GM23338 (cell line): ENCODE results near the gene DCANP1. TPM values are rescaled to one million over a fixed set of nuclear protein-coding genes. Genes with fewer than 3 reads are reported as not detected.

Experiments
- ATAC-seq: fragments of 200-7000 bp; cut with Tn5 transposase; 3 replicates; pipeline ENCODE4 v1.9.1; 2020
- DNase-seq: peaks from one replicate; pipeline ENCODE4 v3.0.0-alpha.2; 2015; ENCODE audit warnings: low spot score
- H2AFZ ChIP-seq: fragments of 200-600 bp; sonication (generic); 2 replicates; pipeline ENCODE4 v1.8.0; 2016; ENCODE audit warnings: antibody characterized with exemption, mild to moderate bottlenecking, moderate library complexity
- H3F3A ChIP-seq: fragments of 200-600 bp; sonication (generic); replicated peaks from 2 replicates; pipeline ENCODE4 v1.8.0; 2017; ENCODE audit warnings: antibody characterized with exemption, mixed run types, low read depth
- H3K27ac ChIP-seq: fragments of 200-600 bp; sonication (generic); 2 replicates; pipeline ENCODE4 v1.6.1; 2016; ENCODE audit warnings: low read depth
- H3K27me3 ChIP-seq: fragments of 200-600 bp; sonication (generic); 2 replicates; pipeline ENCODE4 v1.8.0; 2016; ENCODE audit warnings: mild to moderate bottlenecking, mixed run types, moderate library complexity; ENCODE audit not compliant: insufficient read depth
- H3K36me3 ChIP-seq: fragments of 200-600 bp; sonication (generic); 2 replicates; pipeline ENCODE4 v1.8.0; 2016; ENCODE audit warnings: mild to moderate bottlenecking; ENCODE audit not compliant: insufficient read depth
- H3K4me1 ChIP-seq: fragments of 200-600 bp; sonication (generic); 2 replicates; pipeline ENCODE4 v1.8.0; 2016; ENCODE audit warnings: mild to moderate bottlenecking, moderate library complexity; ENCODE audit not compliant: insufficient read depth
- H3K4me2 ChIP-seq: fragments of 200-600 bp; sonication (generic); 2 replicates; pipeline ENCODE4 v1.7.1; 2017; ENCODE audit warnings: mixed run types
- H3K4me3 ChIP-seq: fragments of 200-600 bp; sonication (generic); 2 replicates; pipeline ENCODE4 v1.6.1; 2016; ENCODE audit warnings: mixed run types
- H3K79me2 ChIP-seq: fragments of 200-600 bp; sonication (generic); replicated peaks from 2 replicates; pipeline ENCODE4 v1.8.0; 2017; ENCODE audit warnings: mild to moderate bottlenecking; ENCODE audit not compliant: insufficient read depth
- H3K9me2 ChIP-seq: fragments of 200-600 bp; sonication (generic); 2 replicates; pipeline ENCODE4 v1.8.0; 2017; ENCODE audit not compliant: insufficient read depth
- H4K20me1 ChIP-seq: fragments of 200-600 bp; sonication (generic); replicated peaks from 2 replicates; pipeline ENCODE4 v1.8.0; 2017; ENCODE audit warnings: mild to moderate bottlenecking; ENCODE audit not compliant: insufficient read depth
- H3K27ac Mint-ChIP-seq: 2 replicates; pipeline ENCODE4 v1.8.0; 2020; ENCODE audit warnings: inconsistent platforms, mild to moderate bottlenecking, moderate library complexity, mixed read lengths
- H3K27me3 Mint-ChIP-seq: 3 replicates; pipeline ENCODE4 v1.8.0; 2022; ENCODE audit warnings: low read depth, mild to moderate bottlenecking, moderate library complexity, mixed read lengths, inconsistent platforms; ENCODE audit not compliant: insufficient read depth, poor library complexity
- H3K36me3 Mint-ChIP-seq: 3 replicates; pipeline ENCODE4 v1.8.0; 2021; ENCODE audit warnings: low read depth, mild to moderate bottlenecking, inconsistent platforms, moderate library complexity, mixed read lengths
- H3K4me1 Mint-ChIP-seq: 3 replicates; pipeline ENCODE4 v1.8.0; 2020; ENCODE audit warnings: mild to moderate bottlenecking, inconsistent platforms, mixed read lengths
- H3K4me3 Mint-ChIP-seq: 3 replicates; pipeline ENCODE4 v1.8.0; 2021; ENCODE audit warnings: moderate library complexity, mild to moderate bottlenecking, inconsistent platforms, mixed read lengths
- H3K9me3 Mint-ChIP-seq: 3 replicates; pipeline ENCODE4 v1.8.0; 2020; ENCODE audit warnings: moderate library complexity, mild to moderate bottlenecking, inconsistent platforms, mixed read lengths
- CREB1 ChIP-seq: fragments of 250-450 bp; sonication (Bioruptor Pico); IDR thresholded peaks from 2 replicates; pipeline ENCODE4 v1.5.0; 2020; ENCODE audit warnings: low read depth, mild to moderate bottlenecking, moderate library complexity
- EZH2 ChIP-seq: fragments of 200-600 bp; sonication (generic); IDR thresholded peaks from one replicate; pipeline ENCODE4 v1.8.0; 2017; ENCODE audit warnings: antibody characterized with exemption, mild to moderate bottlenecking, low read depth; ENCODE audit not compliant: unreplicated experiment
- EZH2phosphoT487 ChIP-seq: fragments of 200-600 bp; sonication (generic); IDR thresholded peaks from one replicate; pipeline ENCODE4 v1.8.1; 2018; ENCODE audit warnings: antibody characterized with exemption; ENCODE audit not compliant: unreplicated experiment
- JUNB ChIP-seq: IDR thresholded peaks from one replicate; pipeline ENCODE4 v1.6.1; 2016; ENCODE audit warnings: antibody characterized with exemption; ENCODE audit not compliant: unreplicated experiment
- NANOG ChIP-seq: IDR thresholded peaks from 2 replicates; pipeline ENCODE4 v1.6.1; 2016; ENCODE audit warnings: antibody characterized with exemption, borderline replicate concordance
- POLR2AphosphoS5 ChIP-seq: IDR thresholded peaks from 2 replicates; pipeline ENCODE4 v1.6.1; 2016; ENCODE audit warnings: antibody characterized with exemption, low read depth
- STAT1 ChIP-seq: IDR thresholded peaks from one replicate; pipeline ENCODE4 v1.6.1; 2016; ENCODE audit warnings: antibody characterized with exemption; ENCODE audit not compliant: unreplicated experiment
- ZNF114 ChIP-seq: fragments of 250-450 bp; sonication (Bioruptor Pico); IDR thresholded peaks from 2 replicates; pipeline ENCODE4 v1.5.0; 2020; ENCODE audit warnings: mild to moderate bottlenecking, moderate library complexity
- ZNF331 ChIP-seq: fragments of 250-450 bp; sonication (Bioruptor Pico); IDR thresholded peaks from 2 replicates; pipeline ENCODE4 v1.5.0; 2020; ENCODE audit warnings: low read depth, mild to moderate bottlenecking, moderate library complexity
- polyA plus RNA-seq: library from polyadenylated mRNA; unstranded; fragments of >200 nt; fragmentation: Nextera tagmentation; extraction: Ambion mirVana; gene quantifications from 2 replicates; pipeline ENCODE4 v1.2.1, GENCODE V29; 2016
- total RNA-seq: library from RNA; depleted of rRNA; stranded (reverse); fragments of >200 nt; shearing (Covaris generic); gene quantifications from 2 replicates; pipeline ENCODE4 v1.2.3, GENCODE V29; 2014
- TF ChIP-seq, protein P1 (sequence below): IDR thresholded peaks from 2 replicates; pipeline ENCODE4 v1.6.1; 2016; ENCODE audit warnings: antibody characterized with exemption
- TF ChIP-seq, protein P2 (sequence below), 2 experiments: fragments of 200-600 bp in 1 of 2; sonication (generic) in 1 of 2; conservative IDR thresholded peaks; 2 replicates each; pipeline versions ENCODE4 v1.5.1 to v1.6.1; 2016 to 2017; ENCODE audit warnings: antibody characterized with exemption in 2 of 2, low read depth in 2 of 2, mild to moderate bottlenecking in 2 of 2, moderate library complexity in 1 of 2
- TF ChIP-seq, protein P3 (sequence below): IDR thresholded peaks from one replicate; pipeline ENCODE4 v1.6.1; 2018; ENCODE audit warnings: antibody characterized with exemption; ENCODE audit not compliant: unreplicated experiment
- TF ChIP-seq, protein P4 (sequence below): fragments of 250-450 bp; sonication (Bioruptor Pico); IDR thresholded peaks from 2 replicates; pipeline ENCODE4 v1.5.0; 2020; ENCODE audit warnings: mild to moderate bottlenecking, moderate library complexity

Gene DCANP1
- total and polyA plus RNA-seq, 2 experiments from 2014 or later, result not detected

DNA sequence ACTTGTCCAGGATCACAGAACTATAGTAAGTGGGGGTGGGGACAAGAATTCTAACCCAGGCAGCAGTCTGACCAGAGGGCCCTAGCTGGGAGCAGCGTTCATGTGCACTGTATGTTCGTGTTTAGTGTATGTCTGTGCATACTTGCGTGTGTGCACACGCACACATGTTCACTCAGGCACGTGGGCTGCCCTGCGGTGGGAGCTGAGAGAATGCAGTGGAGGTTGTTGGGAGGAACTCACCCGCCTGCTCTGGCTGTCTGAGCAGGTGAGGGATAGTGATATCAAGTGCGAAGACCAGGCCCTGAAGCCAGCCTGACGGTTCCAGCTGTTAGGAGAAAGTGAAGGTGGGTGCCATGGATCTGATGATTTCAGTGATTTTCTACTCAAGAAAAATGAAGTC lies 942 bp downstream of the DCANP1 start:
- ATAC-seq, result no peak
- no peak overlapping the region for H3K27ac Mint-ChIP-seq
- Histone ChIP-seq H3K4me1 (no peaks in the 10 kb centered on the region), H3K27ac (no peak overlapping the region), H3K9me2 (no peaks in the 10 kb centered on the region), H4K20me1 (no peaks in the 10 kb centered on the region), H3K4me2 (no peak overlapping the region), H3K79me2 (no peaks in the 10 kb centered on the region), H3K36me3 (no peaks in the 10 kb centered on the region), H3K27me3 (no peaks in the 10 kb centered on the region), H2AFZ (no peak overlapping the region), H3F3A (no peaks in the 10 kb centered on the region), H3K4me3 (no peak overlapping the region)
- H3K4me3 Mint-ChIP-seq, result no peak overlapping the region
- DNase-seq, result no peak
- peaks cover 12% of the 10 kb centered on the region for H3K27me3 Mint-ChIP-seq
- H3K9me3 Mint-ChIP-seq, result 0 out of 3 replicates have a peak, but pooled peaks cover 3% of the 10 kb centered on the region
- peaks cover 15% of the 10 kb centered on the region; the same call in 2 of the 3 replicates for H3K4me1 Mint-ChIP-seq
- H3K36me3 Mint-ChIP-seq, result no peaks in the 10 kb centered on the region
- no peak for TF ChIP-seq NANOG
- no peak for TF ChIP-seq EZH2phosphoT487
- no peak for TF ChIP-seq JUNB
- no peak for TF ChIP-seq EZH2
- no peak for TF ChIP-seq STAT1
- no peak for TF ChIP-seq ZNF331
- no peak for TF ChIP-seq POLR2AphosphoS5
- TF ChIP-seq, protein P1, sequence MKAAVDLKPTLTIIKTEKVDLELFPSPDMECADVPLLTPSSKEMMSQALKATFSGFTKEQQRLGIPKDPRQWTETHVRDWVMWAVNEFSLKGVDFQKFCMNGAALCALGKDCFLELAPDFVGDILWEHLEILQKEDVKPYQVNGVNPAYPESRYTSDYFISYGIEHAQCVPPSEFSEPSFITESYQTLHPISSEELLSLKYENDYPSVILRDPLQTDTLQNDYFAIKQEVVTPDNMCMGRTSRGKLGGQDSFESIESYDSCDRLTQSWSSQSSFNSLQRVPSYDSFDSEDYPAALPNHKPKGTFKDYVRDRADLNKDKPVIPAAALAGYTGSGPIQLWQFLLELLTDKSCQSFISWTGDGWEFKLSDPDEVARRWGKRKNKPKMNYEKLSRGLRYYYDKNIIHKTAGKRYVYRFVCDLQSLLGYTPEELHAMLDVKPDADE, result no peak
- no peak for TF ChIP-seq CREB1 (CRISPR knock-in tag)
- TF ChIP-seq ZNF114 (CRISPR knock-in tag), result no peak
- TF ChIP-seq, protein P2, sequence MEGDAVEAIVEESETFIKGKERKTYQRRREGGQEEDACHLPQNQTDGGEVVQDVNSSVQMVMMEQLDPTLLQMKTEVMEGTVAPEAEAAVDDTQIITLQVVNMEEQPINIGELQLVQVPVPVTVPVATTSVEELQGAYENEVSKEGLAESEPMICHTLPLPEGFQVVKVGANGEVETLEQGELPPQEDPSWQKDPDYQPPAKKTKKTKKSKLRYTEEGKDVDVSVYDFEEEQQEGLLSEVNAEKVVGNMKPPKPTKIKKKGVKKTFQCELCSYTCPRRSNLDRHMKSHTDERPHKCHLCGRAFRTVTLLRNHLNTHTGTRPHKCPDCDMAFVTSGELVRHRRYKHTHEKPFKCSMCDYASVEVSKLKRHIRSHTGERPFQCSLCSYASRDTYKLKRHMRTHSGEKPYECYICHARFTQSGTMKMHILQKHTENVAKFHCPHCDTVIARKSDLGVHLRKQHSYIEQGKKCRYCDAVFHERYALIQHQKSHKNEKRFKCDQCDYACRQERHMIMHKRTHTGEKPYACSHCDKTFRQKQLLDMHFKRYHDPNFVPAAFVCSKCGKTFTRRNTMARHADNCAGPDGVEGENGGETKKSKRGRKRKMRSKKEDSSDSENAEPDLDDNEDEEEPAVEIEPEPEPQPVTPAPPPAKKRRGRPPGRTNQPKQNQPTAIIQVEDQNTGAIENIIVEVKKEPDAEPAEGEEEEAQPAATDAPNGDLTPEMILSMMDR (conservative IDR thresholded peaks at IDR 0.05; ENCODE audit: low read depth in 2 of 2), result no peak
- TF ChIP-seq, protein P3, sequence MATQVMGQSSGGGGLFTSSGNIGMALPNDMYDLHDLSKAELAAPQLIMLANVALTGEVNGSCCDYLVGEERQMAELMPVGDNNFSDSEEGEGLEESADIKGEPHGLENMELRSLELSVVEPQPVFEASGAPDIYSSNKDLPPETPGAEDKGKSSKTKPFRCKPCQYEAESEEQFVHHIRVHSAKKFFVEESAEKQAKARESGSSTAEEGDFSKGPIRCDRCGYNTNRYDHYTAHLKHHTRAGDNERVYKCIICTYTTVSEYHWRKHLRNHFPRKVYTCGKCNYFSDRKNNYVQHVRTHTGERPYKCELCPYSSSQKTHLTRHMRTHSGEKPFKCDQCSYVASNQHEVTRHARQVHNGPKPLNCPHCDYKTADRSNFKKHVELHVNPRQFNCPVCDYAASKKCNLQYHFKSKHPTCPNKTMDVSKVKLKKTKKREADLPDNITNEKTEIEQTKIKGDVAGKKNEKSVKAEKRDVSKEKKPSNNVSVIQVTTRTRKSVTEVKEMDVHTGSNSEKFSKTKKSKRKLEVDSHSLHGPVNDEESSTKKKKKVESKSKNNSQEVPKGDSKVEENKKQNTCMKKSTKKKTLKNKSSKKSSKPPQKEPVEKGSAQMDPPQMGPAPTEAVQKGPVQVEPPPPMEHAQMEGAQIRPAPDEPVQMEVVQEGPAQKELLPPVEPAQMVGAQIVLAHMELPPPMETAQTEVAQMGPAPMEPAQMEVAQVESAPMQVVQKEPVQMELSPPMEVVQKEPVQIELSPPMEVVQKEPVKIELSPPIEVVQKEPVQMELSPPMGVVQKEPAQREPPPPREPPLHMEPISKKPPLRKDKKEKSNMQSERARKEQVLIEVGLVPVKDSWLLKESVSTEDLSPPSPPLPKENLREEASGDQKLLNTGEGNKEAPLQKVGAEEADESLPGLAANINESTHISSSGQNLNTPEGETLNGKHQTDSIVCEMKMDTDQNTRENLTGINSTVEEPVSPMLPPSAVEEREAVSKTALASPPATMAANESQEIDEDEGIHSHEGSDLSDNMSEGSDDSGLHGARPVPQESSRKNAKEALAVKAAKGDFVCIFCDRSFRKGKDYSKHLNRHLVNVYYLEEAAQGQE, result no peak
- TF ChIP-seq, protein P4, sequence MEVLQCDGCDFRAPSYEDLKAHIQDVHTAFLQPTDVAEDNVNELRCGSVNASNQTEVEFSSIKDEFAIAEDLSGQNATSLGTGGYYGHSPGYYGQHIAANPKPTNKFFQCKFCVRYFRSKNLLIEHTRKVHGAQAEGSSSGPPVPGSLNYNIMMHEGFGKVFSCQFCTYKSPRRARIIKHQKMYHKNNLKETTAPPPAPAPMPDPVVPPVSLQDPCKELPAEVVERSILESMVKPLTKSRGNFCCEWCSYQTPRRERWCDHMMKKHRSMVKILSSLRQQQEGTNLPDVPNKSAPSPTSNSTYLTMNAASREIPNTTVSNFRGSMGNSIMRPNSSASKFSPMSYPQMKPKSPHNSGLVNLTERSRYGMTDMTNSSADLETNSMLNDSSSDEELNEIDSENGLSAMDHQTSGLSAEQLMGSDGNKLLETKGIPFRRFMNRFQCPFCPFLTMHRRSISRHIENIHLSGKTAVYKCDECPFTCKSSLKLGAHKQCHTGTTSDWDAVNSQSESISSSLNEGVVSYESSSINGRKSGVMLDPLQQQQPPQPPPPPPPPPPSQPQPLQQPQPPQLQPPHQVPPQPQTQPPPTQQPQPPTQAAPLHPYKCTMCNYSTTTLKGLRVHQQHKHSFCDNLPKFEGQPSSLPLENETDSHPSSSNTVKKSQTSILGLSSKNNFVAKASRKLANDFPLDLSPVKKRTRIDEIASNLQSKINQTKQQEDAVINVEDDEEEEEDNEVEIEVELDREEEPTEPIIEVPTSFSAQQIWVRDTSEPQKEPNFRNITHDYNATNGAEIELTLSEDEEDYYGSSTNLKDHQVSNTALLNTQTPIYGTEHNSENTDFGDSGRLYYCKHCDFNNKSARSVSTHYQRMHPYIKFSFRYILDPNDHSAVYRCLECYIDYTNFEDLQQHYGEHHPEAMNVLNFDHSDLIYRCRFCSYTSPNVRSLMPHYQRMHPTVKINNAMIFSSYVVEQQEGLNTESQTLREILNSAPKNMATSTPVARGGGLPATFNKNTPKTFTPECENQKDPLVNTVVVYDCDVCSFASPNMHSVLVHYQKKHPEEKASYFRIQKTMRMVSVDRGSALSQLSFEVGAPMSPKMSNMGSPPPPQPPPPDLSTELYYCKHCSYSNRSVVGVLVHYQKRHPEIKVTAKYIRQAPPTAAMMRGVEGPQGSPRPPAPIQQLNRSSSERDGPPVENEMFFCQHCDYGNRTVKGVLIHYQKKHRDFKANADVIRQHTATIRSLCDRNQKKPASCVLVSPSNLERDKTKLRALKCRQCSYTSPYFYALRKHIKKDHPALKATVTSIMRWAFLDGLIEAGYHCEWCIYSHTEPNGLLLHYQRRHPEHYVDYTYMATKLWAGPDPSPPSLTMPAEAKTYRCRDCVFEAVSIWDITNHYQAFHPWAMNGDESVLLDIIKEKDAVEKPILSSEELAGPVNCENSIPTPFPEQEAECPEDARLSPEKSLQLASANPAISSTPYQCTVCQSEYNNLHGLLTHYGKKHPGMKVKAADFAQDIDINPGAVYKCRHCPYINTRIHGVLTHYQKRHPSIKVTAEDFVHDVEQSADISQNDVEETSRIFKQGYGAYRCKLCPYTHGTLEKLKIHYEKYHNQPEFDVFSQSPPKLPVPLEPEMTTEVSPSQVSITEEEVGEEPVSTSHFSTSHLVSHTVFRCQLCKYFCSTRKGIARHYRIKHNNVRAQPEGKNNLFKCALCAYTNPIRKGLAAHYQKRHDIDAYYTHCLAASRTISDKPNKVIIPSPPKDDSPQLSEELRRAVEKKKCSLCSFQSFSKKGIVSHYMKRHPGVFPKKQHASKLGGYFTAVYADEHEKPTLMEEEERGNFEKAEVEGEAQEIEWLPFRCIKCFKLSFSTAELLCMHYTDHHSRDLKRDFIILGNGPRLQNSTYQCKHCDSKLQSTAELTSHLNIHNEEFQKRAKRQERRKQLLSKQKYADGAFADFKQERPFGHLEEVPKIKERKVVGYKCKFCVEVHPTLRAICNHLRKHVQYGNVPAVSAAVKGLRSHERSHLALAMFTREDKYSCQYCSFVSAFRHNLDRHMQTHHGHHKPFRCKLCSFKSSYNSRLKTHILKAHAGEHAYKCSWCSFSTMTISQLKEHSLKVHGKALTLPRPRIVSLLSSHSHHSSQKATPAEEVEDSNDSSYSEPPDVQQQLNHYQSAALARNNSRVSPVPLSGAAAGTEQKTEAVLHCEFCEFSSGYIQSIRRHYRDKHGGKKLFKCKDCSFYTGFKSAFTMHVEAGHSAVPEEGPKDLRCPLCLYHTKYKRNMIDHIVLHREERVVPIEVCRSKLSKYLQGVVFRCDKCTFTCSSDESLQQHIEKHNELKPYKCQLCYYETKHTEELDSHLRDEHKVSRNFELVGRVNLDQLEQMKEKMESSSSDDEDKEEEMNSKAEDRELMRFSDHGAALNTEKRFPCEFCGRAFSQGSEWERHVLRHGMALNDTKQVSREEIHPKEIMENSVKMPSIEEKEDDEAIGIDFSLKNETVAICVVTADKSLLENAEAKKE (CRISPR knock-in tag), result no peak
